SK-N-SH treated with all-trans-retinoic acid at 6 μM for 48 hours (cell line): ENCODE results near the gene TMEM130.

ENCODE experiments used
- ESRRG ChIP-seq: fragments of 250-450 bp; sonication (Bioruptor Pico); IDR thresholded peaks from 2 replicates; pipeline ENCODE4 v1.6.1; 2021; ENCODE audit warnings: mild to moderate bottlenecking
- PATZ1 ChIP-seq: fragments of 250-450 bp; sonication (Bioruptor Pico); IDR thresholded peaks from 2 replicates; pipeline ENCODE4 v1.8.0; 2020; ENCODE audit warnings: mild to moderate bottlenecking, moderate library complexity, borderline replicate concordance
- TCF4 ChIP-seq: fragments of 250-450 bp; sonication (Bioruptor Pico); IDR thresholded peaks from 2 replicates; pipeline ENCODE4 v1.8.0; 2021; ENCODE audit warnings: mild to moderate bottlenecking, moderate library complexity, borderline replicate concordance
- ZC3H10 ChIP-seq: fragments of 250-450 bp; sonication (Bioruptor Pico); IDR thresholded peaks from 2 replicates; pipeline ENCODE4 v1.5.1; 2021; ENCODE audit warnings: mild to moderate bottlenecking, moderate library complexity
- ZFP30 ChIP-seq: fragments of 450-650 bp; formaldehyde crosslinking; IDR thresholded peaks from 2 replicates; pipeline ENCODE4 v1.5.0; 2022; ENCODE audit warnings: mild to moderate bottlenecking, moderate library complexity
- ZNF565 ChIP-seq: fragments of 450-650 bp; formaldehyde crosslinking; conservative IDR thresholded peaks from 2 replicates; pipeline ENCODE4 v1.5.0; 2020; ENCODE audit warnings: low read depth, mild to moderate bottlenecking, moderate library complexity
- ZNF8 ChIP-seq: fragments of 450-650 bp; formaldehyde crosslinking; IDR thresholded peaks from 2 replicates; pipeline ENCODE4 v1.5.0; 2020; ENCODE audit warnings: mild to moderate bottlenecking, moderate library complexity

GRCh38 chr7:98862716-98863420, 6.9 kb downstream of the TMEM130 start:
- TF ChIP-seq PATZ1 (CRISPR knock-in tag): no peak
- no peak for TF ChIP-seq ZNF8
- TF ChIP-seq TCF4 (CRISPR knock-in tag): no peak
- TF ChIP-seq ZC3H10: no peak
- TF ChIP-seq ZFP30: no peak
- TF ChIP-seq ESRRG: no peak
- no peak for TF ChIP-seq ZNF565 (CRISPR knock-in tag)
